Mesothelial cell of epicardium (in vitro differentiated cells): ENCODE data around the gene PLEKHA7. TPM values are rescaled to one million over a fixed set of nuclear protein-coding genes. Genes with fewer than 3 reads are reported as not detected.

Experiments used
- DNase-seq, 2 experiments: peaks; one replicate each; pipeline ENCODE4 v3.0.0; 2021; ENCODE audit warnings: low spot score in 2 of 2; ENCODE audit not compliant: unreplicated experiment in 2 of 2
- H3K27ac Mint-ChIP-seq: 2 replicates; pipeline ENCODE4 v1.8.0; 2021; ENCODE audit warnings: mixed read lengths
- H3K27me3 Mint-ChIP-seq: 2 replicates; pipeline ENCODE4 v1.8.0; 2021; ENCODE audit warnings: low read depth, mixed read lengths
- H3K36me3 Mint-ChIP-seq: 2 replicates; pipeline ENCODE4 v1.8.0; 2021; ENCODE audit warnings: mixed read lengths
- H3K4me1 Mint-ChIP-seq: 2 replicates; pipeline ENCODE4 v1.8.0; 2021; ENCODE audit warnings: mixed read lengths
- H3K4me3 Mint-ChIP-seq: 2 replicates; pipeline ENCODE4 v1.8.0; 2021; ENCODE audit warnings: mild to moderate bottlenecking, moderate library complexity, mixed read lengths
- H3K9me3 Mint-ChIP-seq: 2 replicates; pipeline ENCODE4 v1.8.0; 2021; ENCODE audit warnings: mixed read lengths
- CTCF ChIP-seq: fragments of 200-600 bp; sonication (generic); IDR thresholded peaks from one replicate; pipeline ENCODE4 v1.5.0; 2021; ENCODE audit warnings: antibody characterized with exemption; ENCODE audit not compliant: unreplicated experiment
- total RNA-seq: library from RNA; stranded (reverse); gene quantifications from 3 replicates; pipeline ENCODE4 v1.2.1, GENCODE V29; 2021

Gene PLEKHA7
- total RNA-seq, 1 donor from 2014 or later, result 30.5 TPM

- no peak for TF ChIP-seq CTCF
- no peak overlapping the region for H3K4me3 Mint-ChIP-seq
- no peak for DNase-seq
- H3K27ac Mint-ChIP-seq, result no peak overlapping the region
- H3K27me3 Mint-ChIP-seq, result no peaks in the 10 kb centered on the region
- no peaks in the 10 kb centered on the region for H3K36me3 Mint-ChIP-seq
- no peaks in the 10 kb centered on the region for H3K9me3 Mint-ChIP-seq
- H3K4me1 Mint-ChIP-seq, result no peaks in the 10 kb centered on the region
Measured at GRCh38 chr11:16993495-16993894, 20.7 kb downstream of the PLEKHA7 start.

GRCh38 chr11:16992846-16993245 is 21.4 kb downstream of the PLEKHA7 start:
- no peaks in the 10 kb centered on the region for H3K9me3 Mint-ChIP-seq
- H3K27ac Mint-ChIP-seq, result no peak overlapping the region
- TF ChIP-seq CTCF, result no peak
- H3K4me1 Mint-ChIP-seq, result peaks cover 1% of the 10 kb centered on the region
- H3K27me3 Mint-ChIP-seq, result no peaks in the 10 kb centered on the region
- H3K4me3 Mint-ChIP-seq, result no peak overlapping the region
- DNase-seq, result no peak
- H3K36me3 Mint-ChIP-seq, result no peaks in the 10 kb centered on the region

- no peak for TF ChIP-seq CTCF
- no peak for DNase-seq
- H3K36me3 Mint-ChIP-seq, result no peaks in the 10 kb centered on the region
- no peaks in the 10 kb centered on the region for H3K27me3 Mint-ChIP-seq
- no peak overlapping the region for H3K4me3 Mint-ChIP-seq
- no peaks in the 10 kb centered on the region for H3K9me3 Mint-ChIP-seq
- no peak overlapping the region for H3K27ac Mint-ChIP-seq
- H3K4me1 Mint-ChIP-seq, result peaks cover 29% of the 10 kb centered on the region
Measured at GRCh38 chr11:16989554-16989953, 24.7 kb downstream of the PLEKHA7 start.

GRCh38 chr11:16987205-16987568 is 27.0 kb downstream of the PLEKHA7 start:
- Mint-ChIP-seq H3K4me3 (no peak overlapping the region), H3K4me1 (peaks cover 37% of the 10 kb centered on the region), H3K27me3 (no peaks in the 10 kb centered on the region), H3K9me3 (no peaks in the 10 kb centered on the region), H3K36me3 (no peaks in the 10 kb centered on the region), H3K27ac (peak overlapping the region; percentile 64)
- no peak for TF ChIP-seq CTCF
- DNase-seq, result no peak

DNA sequence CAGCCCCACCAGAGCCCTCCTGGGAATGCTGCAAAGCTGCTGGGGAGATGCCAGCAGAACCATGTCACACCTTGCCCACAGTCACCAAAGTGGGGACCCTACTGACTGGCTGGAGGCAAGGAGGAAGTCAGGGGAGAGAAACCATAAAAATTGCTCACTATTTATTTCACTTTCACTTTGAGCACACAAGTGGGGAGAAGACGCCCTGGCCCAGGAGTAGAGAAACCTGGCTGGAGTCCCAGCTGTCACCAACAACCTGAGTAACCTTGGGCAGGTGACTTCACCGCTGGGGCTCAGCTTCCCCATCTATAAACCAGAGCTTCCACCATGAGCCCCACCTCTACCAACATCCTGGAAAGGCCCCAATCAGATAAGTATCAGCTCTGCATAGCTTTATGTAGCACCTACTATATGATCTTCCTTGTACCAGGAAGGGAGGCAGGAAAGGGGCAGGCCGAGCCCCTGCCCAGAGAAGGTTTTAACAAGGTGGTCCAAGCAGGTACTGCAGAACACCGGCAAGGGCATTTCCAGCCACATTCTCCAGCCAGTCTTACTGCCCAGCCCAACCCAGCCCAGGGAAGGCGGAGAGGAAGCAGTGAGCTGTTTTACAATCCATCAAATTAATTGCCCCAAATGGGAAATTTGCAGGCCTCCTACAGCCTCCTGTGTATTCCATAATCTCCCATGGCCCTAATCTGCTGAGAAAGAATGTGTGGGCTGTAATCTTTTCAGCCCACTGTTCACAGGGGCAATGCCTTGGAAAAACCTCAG is 27.6 kb downstream of the PLEKHA7 start:
- no peaks in the 10 kb centered on the region for H3K9me3 Mint-ChIP-seq
- TF ChIP-seq CTCF, result no peak
- H3K4me3 Mint-ChIP-seq, result no peak overlapping the region
- H3K4me1 Mint-ChIP-seq, result peaks cover 42% of the 10 kb centered on the region
- DNase-seq, result no peak
- no peaks in the 10 kb centered on the region for H3K27me3 Mint-ChIP-seq
- H3K27ac Mint-ChIP-seq, result peak overlapping the region; percentile 64
- H3K36me3 Mint-ChIP-seq, result no peaks in the 10 kb centered on the region

- Mint-ChIP-seq H3K27me3 (no peaks in the 10 kb centered on the region), H3K9me3 (no peaks in the 10 kb centered on the region), H3K27ac (peak overlapping the region; percentile 2), H3K36me3 (no peaks in the 10 kb centered on the region), H3K4me1 (peaks cover 52% of the 10 kb centered on the region), H3K4me3 (no peak overlapping the region)
- no peak for DNase-seq
- no peak for TF ChIP-seq CTCF
Measured at GRCh38 chr11:16985297-16985696, 28.9 kb downstream of the PLEKHA7 start.
